ENCODE measurements around the gene CCDC188.
A peak's percentile ranks its signal among the peaks of the same experiment; 100 is the strongest.

Gene CCDC188

DNA sequence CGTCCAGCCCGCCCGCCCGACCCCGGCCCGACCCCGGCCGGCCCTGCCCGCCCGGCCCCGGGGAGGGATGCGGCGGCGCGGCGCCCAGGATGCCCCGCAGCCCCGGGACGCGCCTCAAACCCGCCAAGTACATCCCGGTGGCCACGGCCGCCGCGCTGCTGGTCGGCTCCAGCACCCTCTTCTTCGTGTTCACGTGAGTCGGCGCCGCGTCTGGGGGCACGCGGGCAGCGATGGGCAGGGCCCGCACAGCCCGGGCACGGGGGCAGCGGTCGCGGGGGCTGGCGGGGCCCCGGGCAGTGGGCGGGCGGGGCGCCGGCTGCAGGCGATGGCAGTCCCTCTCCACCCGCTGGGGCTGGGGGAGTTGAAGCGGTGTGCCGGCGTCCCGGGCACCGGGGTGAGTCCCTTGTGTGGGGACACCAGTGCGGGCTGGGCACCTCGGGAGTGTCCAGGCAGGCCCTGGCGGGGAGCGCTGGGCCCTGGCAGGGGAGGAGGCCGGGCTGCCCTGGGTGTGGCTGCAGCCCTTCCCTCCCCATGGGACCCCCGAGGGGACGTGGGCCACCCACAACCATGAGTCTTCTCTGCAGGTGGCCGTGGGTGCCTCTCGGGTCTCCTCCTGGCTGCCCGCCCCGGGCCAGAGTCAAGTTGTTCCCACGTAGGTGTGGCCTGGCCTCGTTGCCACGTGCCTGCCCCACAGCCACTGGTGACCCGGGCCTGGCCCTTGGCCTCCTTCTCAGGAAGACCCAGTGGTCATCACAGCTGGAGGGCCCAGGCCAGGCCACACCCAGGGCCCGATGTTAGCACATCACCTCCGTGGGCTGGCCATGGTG lies 18.8 kb downstream of the CCDC188 start:
- DNase-seq, result peak in 1 of 2 experiments; percentile 52

- DNase-seq, result peak in 1 of 2 experiments; percentile 56
These were observed 19.3 kb downstream of the CCDC188 start, which contains the start of gene ZDHHC8 for GRCh38 chr22:20131597-20131858. ZDHHC8 (plus strand) TSS chr22:20131804; CDS start chr22:20131948, 144 bp downstream.

DNA sequence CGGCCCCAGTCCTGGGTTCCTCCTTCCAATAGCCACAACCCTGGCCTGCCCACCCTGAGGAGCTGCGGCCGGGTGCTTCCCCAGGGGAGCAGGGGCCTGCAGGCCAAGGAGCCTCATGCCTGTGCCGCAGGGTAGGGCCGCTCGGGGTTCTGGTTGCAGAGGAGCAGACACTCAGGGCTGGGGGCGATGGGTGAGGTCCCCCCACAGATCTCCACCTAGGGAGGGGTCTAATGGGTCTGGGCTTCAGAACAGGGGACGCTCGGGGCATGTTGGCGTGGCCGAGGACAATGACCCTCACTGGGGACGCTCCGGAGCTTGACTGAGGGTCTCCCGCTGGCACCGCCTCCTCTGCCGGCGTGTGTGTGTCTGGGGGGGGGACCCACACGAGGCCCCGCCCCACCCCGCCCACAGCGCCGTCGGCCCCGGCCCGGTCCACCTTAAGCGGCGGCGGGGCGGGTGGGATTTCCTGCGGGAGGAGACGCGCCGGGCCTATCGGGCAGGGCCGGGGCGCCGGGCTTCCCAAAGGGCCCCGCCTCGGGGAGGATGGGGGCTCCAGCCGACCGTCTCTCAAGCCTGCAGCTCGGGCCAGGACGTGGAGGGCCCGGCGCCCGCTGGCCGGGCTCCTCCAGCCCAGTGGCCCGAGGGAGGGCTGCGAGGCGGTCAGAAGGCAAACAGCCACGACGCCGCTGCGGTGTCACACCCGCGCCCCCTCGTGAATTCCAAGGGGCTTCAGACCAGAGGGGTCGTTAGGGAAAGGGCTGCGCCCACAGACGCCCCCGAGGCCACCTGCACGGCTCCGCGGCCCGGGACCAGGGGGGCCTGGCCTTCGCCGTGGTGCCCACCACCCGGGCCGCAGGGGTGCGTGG lies 19.9 kb downstream of the CCDC188 start:
- DNase-seq, result peak; percentile 84 to 86

- DNase-seq, result no peak
These were observed 20.5 kb downstream of the CCDC188 start for GRCh38 chr22:20130319-20130718.

- peak in 1 of 2 experiments; percentile 28 for DNase-seq
These were observed 21.2 kb downstream of the CCDC188 start for GRCh38 chr22:20129747-20130014.

GRCh38 chr22:20128902-20129746 lies 21.7 kb downstream of the CCDC188 start:
- peak; percentile 73 to 75 for DNase-seq

DNA sequence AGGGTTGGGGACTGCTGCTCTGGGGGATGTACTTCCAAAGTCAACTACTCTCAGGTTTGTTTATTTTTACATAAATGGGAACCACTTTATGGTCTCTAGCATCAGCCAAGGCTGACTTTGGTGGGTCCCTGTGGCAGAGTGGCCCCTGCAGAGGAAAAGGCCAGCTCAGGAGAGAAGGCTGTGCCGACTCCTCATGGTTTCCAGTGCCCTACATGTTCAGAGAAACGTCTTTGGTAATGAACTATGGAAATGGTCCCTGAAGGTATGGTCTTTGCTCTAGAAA lies 22.3 kb downstream of the CCDC188 start:
- DNase-seq, result no peak

DNA sequence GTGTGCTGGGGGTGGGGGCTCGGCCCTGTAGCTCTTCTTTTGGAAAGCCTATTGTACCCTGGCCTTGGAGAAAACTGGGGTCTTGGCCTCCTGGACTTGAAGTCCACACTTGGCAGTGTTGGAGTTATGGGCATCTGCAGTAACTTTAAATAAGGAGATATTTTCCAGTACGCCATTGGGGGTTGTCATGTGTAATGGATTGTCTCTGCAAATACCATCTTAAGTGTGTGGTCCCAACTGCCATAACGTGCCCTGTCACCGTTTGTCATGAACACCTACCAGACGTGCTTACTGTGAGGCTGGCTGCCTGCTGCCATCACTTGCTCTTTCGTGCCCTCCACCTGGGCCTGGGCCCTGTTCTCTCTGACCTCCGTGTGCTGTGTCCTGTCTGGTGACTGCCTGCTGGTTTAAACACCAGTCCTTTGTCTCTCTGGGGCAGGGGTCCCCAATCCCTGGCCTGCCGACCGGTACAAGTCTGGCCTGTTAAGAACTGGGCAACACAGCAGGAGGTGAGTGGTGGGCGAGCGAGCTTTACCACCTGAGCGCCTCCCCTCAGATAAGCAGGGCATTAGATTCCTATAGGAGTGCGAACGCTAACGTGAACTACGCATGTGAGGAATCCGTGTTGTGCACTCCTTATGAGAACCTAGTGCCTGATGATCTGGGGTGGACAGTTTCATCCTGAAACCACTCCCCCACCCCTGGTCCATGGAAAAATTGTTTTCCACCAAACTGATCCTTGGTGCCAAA lies 22.8 kb downstream of the CCDC188 start:
- DNase-seq, result peak in 1 of 2 experiments; percentile 34

DNA sequence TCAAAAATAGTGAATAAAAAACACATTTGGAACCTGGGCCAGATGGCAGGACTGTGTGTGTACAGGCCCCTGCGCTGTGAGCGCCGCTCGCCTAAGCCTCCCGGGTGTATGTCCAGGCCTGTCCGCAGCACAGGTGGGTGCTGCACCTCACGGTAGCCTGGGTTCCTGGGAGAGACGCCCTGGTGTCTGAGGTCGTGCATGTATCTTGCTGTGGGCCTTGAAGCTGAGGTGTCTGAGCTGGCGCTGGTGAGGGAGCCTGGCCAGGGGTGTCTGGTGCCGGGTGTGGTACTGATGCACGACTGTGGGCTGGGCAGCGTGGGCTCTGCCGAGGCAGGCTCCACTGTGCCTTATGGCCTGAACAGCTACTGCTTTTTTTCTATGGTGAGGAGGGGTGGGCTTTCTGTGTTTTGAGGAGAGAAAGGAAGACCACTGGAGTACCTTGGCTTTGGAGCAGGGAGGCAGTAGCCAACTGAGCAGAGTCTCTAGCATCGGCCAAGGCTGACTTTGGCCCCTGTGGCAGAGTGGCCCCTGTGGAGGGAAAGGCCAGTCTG lies 23.5 kb downstream of the CCDC188 start:
- no peak for DNase-seq

- no peak for DNase-seq
These were observed 24.4 kb downstream of the CCDC188 start for GRCh38 chr22:20126284-20127029.

- no peak for DNase-seq
These were observed 25.4 kb downstream of the CCDC188 start for GRCh38 chr22:20125201-20126174.

GRCh38 chr22:20124083-20124787 lies 26.6 kb downstream of the CCDC188 start:
- DNase-seq, result no peak

DNA sequence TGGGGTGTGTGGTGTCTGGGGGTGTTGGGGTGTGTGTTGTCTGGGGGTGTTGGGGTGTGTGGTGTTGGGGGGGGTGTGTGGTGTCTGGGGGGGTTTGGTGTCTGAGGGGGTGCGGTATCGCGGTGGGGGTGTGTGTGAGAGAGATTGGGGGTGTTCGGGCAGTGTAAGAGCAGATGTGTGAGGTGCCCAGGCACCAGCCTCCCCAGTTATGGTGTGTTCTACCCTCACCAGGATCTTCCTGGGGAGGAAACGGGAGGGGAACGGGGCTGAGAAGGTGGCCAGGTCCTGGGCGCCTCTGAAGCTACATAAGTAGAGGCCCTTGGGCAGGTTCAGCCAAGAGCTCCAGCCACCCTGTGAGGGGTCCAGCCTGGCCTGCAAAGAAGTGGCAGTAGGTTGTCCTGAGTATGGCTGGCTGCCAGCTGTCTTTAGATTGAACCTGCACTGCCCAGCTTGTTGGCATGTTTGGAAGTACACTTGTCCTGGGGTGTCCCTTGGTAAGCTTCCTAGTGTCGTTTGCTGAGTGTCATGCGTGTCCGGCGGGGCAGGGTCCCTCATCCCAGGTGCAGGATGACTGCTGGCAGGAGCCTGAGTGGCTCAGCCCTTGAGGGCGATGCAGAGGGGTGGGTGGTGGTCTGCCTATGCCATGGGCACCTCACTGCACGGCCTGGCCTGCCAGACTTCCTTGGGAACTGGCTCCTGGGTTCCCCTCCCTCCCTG lies 27.3 kb downstream of the CCDC188 start:
- DNase-seq, result no peak

GRCh38 chr22:20121856-20122415 lies 28.9 kb downstream of the CCDC188 start:
- DNase-seq, result no peak

- peak in 1 of 2 experiments; percentile 42 for DNase-seq
These were observed 32.4 kb downstream of the CCDC188 start for GRCh38 chr22:20118300-20119020.

DNA sequence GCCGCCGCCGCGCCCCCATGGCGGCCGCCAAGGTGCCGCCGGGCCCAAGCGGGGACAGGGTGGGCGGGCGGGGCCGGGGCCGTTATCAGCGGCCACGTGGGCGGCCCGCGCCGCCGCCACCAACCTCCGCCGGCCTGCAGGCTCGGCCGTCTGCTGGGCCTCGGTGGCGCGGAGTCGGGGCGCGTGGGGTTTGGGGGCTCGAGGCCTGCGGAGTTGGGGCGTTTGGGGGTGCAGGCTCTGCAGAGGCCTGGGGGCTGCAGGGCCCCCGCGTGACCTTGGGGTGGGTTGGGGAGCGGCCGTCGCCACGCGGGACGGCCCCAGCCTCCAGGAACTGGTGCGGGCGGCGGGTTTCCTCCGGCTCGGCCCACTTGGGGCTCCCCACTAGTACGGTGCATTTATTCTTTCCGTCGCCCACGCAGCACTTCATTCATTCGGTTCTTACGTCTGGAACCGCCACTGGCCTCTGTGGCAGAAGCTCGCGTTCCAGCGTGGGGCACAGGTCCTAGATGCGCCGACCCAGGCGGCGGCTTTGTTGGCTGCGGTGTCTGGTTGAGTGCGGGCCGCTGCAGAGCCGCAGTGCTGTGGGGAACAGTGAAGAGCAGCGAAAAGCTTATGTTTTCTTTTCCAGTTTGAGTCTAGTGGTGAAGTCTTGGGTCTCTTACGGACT lies 33.1 kb downstream of the CCDC188 start:
- peak; percentile 85 to 88 for DNase-seq

GRCh38 chr22:20116951-20117632 lies 33.8 kb downstream of the CCDC188 start, which contains the start of gene TRMT2A:
TRMT2A (minus strand) TSS chr22:20117226; CDS start chr22:20116906, 320 bp downstream.
- peak; percentile 97 to 99 for DNase-seq

Measured in activated T-cell treated with anti-CD3 and anti-CD28 coated beads, Interleukin-2, amount 50 U/mL, for 48 hours (primary cell).